Measurements from ENCODE around the gene HSD3B1.

HSD3B1 gene

DNA sequence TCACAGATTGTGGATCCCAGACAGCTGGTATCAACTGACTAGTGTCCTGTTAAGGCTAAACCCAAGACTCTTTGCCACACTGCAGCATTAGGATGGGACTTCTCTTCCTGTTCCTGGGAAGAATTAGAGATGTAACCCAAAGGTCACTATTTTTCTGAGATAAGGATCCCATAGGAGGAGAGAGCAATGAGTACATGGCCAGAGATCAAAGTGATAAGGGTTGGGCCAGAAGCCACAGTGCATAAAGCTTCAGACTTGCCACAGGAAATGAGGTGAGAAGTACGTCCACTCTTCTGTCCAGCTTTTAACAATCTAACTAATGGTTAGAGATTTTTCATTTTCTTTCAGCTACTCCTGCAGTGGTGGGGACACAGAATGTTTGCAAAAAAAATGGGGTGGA is at the start of gene HSD3B1:
HSD3B1 (plus strand) TSS at position 270 of the 400 bp plus-strand sequence. CDS start 267 bp downstream, outside the sequence.
- no peak for DNase-seq

DNA sequence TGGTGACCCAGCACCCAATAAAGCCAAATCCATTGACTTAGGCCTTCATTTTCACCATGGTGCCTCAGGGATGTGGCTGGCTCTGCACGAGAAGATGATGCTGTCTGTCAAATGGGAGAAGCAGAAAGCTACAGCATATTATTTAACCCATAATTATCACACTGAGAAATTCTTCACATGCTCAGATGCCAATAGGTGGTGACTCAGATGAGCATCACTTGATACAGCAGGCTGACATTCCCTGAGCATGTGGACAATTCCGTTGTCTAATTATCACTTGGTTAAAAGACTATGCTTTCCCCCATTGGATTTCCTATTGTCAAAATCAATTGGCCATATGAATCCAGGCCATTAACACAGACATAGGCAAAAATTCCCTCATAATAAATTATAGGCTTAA is 44.0 kb upstream of the HSD3B1 start:
- DNase-seq, result no peak

DNA sequence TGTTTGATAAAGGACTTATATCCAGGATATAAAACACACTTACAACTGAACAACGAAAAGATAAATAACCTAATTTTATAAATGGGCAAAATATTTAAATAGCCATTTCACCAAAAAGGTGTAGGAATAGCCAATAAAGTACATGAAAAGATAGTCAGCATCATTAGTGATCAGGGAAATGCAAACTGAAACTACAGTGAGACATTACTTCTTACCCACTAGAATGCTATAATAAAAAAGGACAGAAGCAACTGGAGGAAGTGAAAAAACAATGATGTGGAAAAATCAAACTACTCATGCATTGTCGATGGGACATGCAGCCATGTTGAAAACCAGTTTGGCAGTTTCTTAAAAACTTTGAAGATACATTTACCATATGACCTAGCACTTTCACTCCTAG is 43.4 kb upstream of the HSD3B1 start:
- no peak for DNase-seq

DNA sequence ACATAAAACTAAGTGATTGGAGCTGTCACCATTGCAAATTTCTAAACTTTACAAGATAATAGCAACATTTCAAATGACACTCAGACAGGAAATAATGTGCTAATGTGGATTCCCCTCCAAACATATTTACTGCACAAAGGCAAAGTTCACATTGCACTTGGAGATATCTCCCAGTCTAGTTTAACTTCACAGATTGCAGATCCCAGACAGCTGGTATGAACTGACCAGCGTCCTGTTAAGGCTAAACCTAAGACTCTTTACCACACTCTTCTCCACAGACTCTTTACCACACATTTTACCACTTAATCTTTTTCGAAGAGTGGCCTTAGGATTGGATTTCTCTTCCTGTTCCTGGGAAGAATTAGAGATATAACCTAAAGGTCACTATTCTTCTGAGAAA is 40.6 kb upstream of the HSD3B1 start:
- DNase-seq, result no peak

DNA sequence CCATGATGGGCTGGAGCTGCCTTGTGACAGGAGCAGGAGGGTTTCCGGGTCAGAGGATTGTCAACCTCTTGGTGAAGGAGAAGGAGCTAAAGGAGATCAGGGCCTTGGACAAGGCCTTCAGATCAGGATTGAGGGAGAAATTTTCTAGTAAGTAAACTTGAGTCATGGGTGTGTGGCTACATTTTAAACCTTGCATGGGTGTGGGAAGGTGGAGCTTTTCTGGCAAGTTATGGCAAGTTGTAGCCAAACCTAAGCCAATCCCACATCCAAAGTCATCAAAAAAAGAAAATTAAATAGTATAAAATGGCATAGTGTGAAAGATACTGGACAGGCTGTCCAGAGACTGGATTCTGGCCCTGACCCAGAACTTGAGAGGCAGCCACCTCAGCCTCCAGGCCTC is 39.8 kb upstream of the HSD3B1 start:
- DNase-seq, result no peak

DNA sequence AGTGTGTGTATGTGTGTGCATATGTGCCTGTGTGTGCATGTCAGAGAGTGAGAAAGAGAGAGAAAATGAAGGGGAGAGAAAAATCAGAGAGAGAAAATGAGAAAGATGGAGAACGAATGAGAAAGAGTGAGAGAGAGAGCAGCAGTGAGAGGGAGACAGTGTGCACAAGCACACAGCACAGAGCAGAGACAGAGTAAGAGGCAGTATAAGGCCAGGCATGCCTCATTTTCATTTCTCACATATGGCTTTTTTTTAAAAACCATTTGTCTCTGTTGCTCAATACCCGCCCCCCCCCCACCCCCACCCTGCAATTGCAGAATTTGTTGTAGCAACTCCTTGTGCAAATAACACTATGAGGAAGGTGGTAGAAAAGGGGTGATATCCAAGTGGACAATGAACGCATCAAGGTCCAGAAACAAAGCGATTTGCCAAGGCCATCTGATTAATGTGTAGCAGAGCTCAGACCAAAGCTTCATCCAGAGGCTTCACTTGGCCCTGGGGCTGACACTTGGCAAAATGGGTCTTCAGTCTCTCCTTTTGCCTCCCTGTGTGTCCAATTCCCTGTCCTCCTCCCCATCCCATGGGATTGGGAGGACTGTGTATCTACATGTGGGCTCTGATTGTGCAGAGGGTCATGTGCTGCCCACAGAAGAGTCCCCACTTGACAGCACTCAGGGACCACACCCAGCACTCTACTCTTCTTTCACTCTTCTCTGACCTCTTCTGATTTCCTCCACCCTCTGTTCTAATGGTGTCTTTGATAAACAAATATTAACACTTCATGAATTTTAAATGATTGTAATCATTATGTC is 38.9 kb upstream of the HSD3B1 start:
- no peak for DNase-seq

DNA sequence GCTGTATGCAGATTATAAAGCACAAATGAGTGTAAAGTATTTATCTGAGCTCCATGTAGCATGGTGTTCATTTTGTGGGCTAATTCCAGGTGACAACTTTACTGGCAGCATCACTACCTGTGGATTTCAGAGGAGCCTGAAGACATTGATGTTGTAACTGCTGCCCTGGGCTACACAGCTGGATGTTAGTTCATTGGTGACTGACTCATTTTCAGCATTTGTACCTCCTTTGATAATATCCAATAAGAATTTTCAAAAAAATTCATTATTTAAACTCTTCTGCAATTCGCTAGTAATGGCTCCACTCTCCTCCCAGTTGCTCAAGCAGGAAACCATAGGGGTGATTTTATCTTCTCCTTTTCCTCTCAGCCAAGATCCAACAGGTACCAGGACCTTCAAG is 37.3 kb upstream of the HSD3B1 start:
- no peak for DNase-seq

DNA sequence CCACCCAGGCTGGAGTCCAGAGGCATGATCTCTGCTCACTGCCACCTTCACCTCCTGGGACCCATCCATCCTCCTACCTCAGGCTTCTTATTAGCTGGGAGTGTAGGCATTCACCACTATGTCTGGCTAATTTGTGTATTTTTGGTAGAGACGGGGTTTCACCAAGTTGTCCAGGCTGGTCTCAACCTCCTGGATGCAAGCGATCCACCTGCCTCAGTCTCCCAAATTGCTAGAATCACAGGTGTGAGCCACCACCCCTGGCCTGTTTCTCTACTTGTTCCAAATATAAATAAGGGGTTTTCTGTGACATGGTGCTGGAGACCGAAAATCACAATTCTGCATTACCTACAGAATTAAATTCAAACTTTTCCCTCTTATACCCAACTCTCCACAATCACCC is 36.6 kb upstream of the HSD3B1 start:
- no peak for DNase-seq

DNA sequence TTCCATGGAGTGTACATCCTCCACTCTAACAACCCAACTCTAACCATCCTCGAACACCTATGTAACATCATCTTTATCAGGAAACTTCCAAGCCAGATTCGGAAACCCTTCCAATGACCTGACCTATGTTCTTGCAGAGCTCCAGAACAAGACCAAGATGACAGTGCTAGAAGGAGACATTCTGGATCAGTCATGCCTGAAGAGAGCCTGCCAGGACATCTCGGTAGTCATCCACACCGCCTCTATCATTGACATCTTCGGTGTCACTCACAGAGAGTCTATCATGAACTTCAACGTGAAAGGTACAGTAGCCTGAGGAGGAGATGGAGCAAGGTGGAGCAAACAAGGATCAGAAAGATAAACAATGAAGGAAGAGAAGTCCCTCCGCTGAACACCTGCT is 36.1 kb upstream of the HSD3B1 start:
- no peak for DNase-seq

DNA sequence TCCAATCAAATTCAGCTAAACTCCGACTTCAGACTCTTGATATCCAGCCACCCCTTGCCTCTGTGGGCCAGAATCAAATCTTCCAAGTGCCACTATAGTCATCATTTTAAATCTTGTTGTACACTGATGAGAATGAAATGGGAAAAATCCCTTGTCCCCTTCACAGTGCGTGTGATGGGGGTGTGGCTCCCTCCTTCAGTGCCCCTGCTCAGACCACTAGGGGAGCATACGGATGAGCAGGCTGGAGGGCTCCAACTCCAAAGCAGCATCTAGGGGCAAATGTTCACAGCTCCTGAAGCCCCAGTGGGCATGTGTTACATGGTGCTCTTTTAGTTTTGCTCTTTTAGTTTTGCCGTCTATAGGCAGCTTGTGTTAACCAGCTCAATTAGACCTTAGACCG is 35.4 kb upstream of the HSD3B1 start:
- no peak for DNase-seq

DNA sequence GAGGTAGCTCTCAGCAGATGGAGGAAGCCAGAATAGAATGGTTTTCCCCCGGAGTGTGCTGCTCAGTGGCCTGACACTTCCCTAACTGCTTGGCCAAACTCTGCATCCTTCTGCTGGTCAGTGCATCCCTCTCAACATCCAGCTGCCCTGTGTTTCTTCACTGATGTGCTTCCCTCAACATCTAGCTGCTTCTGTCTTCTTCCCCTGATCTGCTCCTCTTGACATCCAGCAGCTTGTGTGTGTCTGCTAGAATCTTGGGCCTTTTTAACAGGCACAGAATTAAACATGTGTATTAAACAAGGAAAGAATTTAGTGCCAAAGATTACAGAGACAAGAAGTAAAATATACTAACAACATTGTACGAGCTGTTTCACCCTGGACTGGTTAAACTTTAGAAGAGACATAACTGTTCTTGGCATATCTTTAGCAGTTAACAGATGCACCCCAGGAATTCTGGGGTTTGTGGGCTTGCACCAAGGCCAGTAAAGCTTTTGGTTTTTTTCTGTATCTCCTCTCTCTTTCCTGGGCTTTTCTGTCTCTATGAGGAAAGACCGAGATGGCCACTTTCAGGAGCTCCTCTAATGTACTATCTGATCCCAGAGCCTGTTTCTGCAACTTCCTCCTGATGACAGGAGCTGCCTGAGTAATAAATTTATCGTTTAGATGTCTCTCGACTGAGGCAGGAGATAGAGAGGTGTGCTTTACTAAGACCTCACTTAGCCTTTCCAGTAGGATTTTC is 34.8 kb upstream of the HSD3B1 start:
- no peak for DNase-seq

DNA sequence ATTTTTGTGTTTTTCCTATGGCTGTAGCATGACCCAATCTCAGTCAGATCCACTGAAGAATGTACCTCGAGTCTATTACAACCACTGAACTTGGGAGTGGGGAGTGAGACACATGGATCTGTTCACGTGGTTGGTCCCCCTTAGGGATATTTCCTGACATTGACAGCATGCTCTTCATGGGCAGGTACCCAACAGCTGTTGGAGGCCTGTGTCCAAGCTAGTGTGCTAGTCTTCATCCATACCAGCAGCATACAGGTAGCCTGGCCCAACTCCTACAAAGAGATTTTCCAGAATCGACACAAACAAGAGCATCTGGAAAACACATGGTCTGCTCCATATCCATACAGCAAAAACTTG is 34.2 kb upstream of the HSD3B1 start:
- DNase-seq, result no peak

DNA sequence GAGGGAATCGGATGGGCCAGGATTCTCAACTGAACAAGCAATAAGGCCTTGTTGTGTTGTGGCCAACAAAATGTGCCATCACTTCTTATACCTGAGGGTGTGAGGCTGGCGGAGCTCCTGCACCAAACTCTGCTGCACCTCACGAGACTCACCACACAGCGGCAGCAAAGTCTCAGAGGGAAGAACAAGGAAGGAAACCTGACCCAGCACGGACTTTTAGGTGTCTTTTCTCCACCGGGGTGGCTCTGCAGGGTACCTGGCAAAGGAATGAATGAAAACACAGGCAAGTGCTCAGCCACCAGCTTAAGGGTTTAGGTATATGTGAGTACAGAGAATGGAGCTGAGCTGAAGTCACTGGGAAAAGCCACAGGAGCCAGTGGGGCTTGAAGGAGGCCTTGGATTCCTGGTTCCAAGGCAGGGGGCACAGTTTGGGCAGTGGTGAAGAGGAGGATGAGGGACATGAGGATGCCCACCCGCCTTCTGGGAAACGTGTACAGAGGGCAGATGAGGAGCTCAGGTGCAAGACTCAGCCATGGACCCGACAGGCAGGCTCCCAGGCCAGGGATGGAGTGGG is 31.1 kb upstream of the HSD3B1 start:
- DNase-seq, result no peak

DNA sequence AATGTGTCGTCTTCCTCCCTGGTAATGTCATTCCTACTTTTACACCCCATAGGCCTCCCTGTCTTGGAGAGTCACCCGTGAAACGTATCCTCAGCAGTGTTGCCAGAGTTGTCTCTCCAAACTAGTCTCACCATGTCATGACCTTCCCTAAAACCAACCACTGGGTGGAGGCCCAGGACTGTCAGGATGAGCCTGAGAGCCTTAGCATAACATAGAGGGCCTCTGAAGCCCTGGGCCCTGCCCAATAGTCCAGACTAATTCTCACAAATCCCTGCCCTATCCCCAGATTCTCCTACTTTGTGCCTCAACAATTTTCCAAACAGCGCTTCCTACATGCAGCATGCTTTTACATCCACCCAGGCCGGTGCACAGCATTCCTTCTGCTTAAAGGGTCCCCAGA is 29.3 kb upstream of the HSD3B1 start:
- DNase-seq, result no peak

DNA sequence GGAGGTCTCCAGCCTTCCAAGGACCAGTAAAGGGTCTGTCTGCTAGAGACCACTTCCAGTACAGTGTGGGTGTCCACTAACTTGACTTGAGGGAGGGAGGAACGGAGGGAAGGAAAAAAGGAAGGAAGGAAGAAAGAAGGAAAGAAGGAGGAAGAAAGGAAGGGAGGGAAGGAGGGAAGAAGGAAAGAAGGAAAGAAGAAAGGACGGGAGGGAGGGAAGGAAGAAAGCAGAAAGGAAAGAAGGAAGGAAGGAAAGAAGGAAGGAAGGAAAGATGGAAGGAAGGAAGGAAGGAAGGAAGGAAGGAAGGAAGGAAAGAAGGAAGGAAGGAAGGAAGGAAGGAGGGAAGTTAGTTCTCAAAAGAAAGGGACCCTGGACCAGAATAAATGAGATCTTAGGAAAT is 26.8 kb upstream of the HSD3B1 start:
- no peak for DNase-seq

DNA sequence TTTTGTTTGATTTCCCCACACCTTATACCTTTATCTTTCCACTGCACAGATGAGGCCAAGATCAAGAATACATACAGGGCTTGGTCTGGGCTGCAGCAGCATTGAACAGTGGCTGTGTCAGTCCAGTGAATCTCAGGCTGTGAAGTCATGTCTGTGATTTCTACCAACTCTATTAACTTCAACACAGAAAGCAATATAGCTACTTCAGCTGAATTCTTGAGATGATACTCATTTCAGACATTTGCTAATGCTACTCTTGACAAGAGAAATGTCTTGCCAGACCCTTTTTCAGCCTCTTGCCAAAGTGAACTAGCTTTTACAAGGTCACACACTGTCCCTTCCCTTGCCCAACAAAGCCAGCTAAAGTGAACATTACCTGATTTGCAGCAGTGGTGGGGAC is 25.1 kb upstream of the HSD3B1 start:
- no peak for DNase-seq

DNA sequence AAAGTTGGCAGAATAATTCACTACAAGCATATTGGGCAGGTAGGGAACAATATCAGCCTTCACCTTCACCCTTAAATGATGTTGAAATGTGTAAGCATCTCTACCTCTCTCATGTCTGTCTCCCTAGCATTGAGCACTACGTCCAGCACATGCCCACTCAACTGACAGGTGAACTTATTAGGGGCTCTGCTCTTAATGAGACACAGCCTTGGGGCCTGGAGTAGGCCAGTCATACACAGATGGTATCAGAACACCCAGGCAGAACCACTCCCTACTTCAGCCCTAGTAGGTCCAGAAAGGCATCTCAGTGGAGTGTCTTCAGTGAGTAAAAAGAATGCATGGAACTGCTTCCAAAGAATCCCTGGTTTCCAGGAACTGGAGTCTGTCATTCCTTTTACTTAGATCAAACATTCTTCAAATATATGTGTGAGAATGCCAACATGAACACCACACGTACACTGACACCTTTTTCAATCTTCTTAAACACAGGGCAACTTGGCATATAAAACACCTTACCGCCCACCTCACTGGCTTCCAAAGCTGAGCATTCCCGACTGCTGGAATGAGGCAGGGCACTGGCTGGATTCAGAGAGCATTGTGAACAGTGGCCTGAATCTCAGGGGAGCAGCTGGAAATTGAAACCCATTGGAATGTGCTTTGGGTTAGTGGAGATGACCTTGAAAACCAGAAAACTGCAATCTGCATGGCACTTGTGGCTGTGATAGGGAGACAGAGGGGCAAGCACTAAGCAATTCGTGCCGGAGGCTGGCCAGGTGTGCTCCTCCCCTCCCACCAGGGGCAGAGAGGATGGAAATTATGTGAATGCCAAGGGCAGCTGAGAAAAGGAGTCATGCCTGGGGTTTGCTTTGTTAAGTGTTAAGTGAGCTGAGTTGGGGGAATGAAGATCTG is 24.2 kb upstream of the HSD3B1 start:
- DNase-seq, result no peak

DNA sequence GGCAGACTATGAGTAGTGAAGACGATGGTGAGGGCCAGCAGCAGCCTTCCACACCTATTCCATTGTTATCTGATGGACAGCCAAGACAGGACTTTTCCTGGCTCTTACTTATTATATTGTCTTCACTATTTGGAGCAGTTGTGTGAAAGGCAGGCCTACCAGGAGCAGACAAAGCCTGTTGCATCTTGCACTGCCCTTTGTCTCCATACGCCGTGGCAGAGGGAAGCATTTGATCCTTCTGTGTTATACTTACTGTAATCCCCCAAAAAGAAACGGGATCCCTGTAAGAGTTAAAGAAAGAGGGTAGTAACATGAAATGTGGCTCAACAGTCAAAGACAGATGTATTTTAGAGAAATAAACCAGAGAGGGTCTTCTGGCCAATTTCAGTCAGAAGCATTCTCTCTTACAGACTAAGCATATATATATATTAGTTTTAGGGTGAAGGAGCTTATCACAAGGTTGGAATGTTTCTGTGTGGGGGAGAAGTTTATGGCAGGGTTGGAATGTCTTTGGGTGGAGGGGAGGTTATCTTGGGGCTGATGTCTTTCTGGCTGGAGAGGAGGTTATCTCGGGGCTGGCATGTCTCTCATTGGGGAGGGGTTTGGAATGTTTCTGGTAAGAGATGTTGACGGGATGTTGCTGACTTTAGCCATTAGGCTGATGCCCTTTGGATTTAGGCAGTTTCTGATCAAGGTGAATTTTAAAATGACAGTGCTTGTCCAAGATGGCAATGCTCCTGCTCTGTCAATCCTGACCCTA is 23.4 kb upstream of the HSD3B1 start:
- no peak for DNase-seq

DNA sequence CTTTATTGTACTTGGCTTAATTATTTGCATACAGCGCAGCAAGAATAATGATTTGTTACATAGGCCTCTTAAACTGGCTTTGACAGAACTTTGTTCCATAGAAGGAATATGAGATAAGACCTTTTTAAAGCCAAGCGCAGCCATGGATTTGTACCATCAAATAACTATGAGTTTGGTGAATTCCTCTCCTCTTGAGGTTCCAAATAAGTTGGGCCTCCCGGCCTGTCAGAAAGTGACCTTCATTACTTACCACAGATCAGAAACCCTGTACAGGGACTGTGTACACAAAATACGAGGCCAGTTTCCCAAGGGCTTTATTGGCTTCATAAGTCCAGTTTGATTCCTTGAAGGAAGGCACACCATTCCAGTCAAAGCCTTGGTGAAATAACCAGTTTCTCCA is 21.8 kb upstream of the HSD3B1 start:
- DNase-seq, result no peak

DNA sequence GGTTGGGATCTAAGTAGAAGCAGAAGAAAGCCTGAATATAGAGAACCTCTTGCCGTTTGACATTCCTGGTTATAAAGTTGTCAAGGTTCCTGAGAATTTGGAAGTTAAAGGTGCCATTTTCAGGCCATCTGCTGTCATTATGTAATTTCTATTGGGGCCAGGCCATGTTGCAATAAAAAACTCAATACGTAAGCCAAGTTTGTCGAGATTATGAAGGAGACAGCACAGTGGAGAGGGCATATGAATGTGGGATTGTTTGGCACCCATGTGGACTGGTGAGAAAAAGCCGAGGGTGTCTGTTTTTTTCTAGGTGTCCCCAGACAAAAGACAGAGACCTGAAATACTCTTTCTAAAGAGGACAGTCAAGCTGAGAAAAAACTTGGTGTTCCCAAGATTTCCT is 18.8 kb upstream of the HSD3B1 start:
- DNase-seq, result no peak

DNA sequence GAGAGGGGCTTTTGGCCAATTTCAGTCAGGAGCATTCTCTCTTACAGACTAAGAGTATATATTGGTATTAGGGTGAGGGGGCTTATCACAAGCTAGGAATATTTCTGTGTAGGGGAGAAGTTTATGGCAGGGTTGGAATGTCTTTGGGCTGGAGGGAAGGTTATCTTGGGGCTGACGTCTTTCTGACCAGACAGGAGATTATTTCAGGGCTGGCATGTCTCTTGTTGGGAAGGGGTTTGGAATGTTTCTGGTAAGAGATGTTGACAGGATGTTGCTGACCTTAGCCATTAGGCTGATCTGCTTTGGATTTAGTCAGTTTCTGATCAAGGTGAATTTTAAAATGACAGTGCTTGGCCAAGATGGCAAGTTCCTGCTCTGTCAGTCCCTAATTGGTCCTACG is 17.8 kb upstream of the HSD3B1 start:
- no peak for DNase-seq

DNA sequence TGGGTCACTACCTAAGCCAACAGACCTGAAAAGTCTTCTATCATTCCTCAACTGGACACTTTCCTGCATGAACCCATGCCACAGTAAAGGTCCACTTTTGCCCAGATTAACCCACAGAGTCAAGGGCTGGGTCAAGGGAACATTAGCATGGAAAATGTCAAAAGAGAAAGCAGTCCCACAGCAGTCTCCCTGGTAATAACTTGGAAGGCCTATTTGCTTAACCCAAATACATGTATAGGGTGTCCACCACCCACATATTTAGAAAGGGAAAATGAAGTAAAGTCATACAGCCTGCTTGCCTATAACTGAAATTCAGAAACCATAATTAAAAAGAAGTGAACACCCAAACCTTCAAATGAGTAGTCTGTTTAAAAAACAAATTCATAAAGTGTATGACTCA is 16.1 kb upstream of the HSD3B1 start:
- DNase-seq, result no peak
